Suppressor macrophage (primary cell): ENCODE measurements around the gene COL5A1.
A peak's percentile ranks its signal among the peaks of the same experiment; 100 is the strongest.

Source experiments
- DNase-seq, 4 experiments: peaks; one replicate each; pipeline ENCODE4 v3.0.0-alpha.2; 2020 to 2022

COL5A1 gene

DNA sequence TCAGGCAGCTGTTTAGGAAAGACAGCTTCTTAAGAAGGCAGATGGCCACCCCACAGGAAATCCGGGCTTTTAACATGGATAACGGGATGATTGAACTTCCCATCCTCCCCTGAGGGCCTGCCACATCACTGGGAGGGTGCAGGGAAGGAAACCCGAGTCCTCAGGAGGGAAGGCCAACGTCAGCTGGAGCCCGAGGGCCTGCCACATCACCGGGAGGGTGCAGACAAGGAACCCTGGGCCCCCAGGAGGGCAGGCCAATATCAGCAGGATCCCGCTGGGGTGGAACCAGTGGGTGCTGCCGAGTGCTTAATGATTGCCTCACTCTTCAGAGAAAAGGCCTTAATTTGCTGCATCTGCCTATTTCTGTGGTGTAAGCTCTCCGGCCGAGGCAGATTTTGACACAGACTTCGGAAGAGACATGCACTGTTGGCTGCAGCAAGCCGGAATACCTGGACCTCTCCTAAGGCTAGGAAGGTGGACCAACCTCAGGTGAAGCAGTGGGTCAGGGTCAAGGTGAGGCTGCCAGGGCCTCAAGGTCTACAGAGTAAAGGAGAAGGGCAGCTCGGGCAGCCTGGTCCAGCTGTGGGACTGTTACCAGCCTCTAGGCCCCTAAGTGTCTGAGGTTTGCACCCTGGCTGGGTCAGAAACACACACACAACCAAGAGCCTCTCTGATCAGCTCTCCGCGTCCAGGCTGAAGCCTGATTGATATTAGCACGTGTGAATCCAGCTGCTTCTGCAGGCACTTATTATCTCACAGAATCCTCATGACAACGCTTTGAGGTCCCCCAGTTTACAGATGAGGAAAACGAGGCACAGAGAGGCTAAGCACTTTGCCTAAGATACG lies 14.8 kb upstream of the COL5A1 start:
- no peak for DNase-seq

DNA sequence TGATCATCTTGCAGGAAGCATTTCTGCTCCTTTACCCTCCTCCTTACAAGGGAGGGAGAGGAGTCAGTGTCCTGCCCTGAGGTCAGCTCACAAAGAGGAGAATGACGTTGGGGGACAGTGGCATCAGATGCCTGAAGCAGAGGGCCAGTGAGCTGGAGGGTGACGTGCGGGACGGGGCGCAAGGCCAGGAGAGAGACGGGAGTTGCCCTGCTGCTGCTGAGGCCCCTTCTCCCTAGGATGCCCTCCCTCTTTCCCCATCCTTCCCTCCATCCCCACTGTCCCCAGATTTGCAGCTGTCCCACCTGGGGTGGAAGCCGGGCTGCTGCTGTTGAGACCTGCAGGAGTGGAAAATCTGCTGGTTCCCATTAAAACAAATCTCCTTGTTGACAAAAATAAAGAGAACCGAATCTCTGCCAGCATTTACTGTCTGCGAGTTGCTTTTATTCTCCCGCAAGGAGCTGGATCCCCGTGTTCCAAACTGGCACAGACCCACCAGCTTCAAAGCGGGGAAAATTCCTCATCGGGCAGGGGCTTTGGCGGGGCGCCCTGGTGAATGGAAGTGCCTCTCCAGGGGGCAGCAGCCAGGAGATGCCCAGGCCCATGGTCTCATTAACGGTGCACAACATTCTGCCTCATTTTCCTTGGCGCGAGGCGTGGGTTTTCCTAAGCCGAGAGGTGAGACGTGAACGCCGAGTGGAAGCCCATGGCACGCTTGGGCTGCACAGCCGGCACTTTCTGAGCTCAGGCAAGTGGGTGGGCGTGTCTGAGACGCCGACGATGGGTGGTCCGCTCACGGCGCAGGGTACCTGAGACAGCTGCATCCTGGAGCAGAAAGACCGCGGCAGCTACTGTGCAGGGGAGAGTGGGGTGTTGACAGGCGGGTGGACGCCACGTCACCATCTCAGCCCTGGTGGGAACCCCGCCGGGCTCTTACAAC lies 13.9 kb upstream of the COL5A1 start:
- DNase-seq = no peak

DNA sequence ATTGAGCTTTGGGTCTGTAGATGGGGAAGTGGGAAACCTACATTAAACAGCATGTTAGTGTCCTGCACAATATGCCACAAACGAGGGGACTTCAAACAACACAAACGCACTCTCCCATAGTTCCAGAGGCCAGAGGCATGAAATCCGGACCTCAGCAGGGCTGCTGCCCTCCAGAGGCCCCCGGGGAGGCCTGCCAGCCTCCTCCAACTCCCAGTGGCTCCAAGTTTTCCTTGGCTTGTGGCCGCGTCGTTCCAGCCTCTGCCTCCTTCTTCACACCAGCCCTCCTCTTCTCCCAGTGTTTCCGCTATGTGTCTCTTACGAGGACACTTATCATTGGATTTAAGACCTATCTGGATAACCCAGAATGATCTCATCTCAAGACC lies 13.3 kb upstream of the COL5A1 start:
- DNase-seq = peak in 1 of 4 experiments; percentile 16

DNA sequence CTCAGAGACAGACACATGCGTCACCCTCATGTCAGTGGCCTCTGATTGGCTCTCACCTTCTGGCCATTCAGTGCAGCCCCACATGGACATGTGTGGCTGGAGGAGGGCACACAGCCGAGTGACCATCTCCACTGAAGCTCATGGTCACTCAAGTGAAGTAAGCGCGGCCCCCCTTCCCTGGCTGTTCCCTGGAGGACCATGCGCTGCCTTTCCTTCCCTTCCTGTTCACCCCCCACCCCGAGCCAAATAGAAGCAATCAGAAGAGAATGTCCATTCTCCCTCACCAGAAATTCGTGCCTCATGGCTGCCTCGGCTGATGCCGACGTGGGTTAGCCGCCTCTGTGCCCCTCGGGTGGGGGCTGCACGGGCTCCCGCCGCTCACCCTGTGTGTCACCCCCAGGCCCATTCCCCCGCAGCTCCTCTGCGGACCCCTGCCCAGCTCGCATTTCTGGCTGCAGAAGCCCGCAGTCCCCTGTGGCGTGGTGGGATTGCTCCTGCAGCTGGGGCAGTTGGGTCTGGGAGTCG lies 12.5 kb upstream of the COL5A1 start:
- no peak for DNase-seq

DNA sequence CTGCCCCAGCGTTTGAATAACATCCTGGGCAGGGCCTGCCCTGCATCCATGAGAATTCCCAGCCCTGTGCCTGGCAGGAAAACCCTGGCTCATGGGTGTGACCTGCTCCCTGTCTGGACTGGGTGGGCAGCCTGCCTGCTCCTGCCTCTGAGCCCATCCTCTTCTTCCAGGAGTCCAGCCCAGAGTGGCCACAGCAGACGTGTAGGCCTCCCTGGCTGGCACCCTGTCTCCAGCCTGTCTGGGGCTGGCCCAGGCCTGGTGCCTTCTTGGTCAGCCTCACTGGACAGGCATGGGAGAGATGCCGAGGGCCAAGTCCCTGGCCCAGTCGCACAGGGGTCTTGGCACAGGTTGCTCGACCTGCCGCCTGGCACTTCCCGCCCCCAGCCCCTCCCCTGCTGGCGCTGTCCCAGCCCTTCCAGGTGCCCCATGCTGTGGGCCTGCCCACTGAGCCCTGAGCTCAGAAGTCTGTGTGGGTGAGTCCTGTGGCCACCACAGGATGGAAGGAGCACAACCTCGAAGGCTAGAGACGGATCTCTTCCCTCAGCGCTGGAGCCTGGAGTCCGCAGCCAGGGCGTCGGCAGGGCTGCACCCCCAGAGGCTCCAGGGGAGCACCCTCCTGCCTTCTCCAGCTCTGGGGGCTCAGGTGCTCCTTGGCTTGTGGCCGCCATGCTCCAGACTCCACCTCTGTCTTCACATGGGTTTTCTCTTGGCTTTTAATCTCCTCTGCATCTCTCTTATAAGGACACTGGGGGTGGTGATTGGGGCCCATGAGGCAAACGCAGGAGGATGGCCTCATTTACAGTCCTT lies 11.8 kb upstream of the COL5A1 start:
- no peak for DNase-seq

DNA sequence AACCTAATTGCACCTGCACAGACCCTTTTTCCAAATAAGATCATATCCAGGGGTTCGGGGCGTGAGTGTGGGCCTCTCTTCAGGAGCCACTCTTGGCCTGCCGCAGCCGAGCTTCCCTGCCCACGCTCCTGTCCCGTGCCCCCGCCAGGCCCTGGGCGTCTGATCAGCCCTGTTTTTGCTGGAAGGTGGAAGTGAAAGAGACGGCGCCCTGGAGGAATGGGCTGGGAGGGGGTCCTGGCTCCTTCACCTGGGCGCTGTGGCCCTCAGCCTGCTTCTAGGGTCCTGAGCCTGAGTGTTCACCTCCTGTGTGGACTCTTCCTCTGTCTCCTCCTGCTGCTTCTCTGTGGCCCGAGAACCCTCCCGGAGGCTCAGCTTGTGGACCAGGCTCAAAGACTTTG lies 11.2 kb upstream of the COL5A1 start:
- DNase-seq = no peak

DNA sequence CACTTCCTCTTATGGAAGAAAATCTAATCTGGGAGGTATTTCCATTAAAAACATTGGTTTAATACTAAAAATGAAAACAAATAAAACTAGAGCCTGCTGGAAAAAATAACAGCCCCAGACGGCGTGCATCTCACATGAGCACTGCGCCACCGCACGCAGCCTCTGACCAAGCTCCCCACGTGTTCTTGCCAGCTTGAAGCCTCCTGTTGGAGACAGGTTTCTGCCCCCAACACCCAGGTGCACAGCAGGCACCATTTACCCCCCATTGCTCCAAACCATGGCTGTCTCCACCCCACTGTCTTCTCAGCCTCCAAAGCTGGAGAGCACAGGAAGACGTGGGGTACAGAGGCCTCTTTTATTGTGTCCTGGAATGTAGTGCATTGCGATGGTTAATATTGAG lies 10.7 kb upstream of the COL5A1 start:
- no peak for DNase-seq

DNA sequence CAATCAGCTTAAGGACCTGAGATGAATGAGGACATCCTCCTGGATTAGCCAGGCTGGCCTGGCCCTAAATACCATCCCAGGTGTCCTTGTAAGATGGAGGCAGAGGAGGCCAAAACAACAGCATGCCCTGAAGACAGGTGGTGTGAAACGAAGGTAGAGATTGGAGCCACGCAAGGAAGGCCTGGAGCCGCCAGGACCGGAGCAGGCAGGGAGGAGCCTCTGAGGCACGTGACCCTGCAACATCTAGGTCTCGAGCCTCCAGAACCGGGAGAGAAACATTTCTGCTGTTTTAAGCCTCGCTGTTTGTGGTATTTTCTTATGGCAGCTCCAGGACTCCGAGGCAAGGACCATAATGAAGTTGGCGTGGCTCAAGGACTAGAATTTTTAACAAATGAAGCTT lies 9.7 kb upstream of the COL5A1 start:
- no peak for DNase-seq

DNA sequence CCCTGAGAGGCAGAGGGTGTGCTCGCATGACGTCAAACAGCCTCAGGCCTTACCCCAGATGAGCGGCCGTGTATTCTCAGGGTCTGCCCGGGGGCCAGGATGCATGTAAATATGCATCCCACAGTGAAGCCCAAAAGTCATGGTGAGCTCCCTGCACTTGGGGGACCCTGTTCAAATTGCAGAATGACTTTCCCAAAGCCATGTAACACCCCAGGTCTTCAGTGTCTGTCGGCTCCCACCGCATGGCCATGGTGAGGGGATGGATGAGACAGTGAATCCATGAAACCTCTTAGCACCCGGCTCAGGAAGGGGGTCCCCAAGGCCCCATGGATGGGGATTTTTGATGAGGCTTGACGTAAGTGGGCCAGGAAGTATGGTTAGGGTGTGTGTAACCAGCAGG lies 9.3 kb upstream of the COL5A1 start:
- DNase-seq = no peak

DNA sequence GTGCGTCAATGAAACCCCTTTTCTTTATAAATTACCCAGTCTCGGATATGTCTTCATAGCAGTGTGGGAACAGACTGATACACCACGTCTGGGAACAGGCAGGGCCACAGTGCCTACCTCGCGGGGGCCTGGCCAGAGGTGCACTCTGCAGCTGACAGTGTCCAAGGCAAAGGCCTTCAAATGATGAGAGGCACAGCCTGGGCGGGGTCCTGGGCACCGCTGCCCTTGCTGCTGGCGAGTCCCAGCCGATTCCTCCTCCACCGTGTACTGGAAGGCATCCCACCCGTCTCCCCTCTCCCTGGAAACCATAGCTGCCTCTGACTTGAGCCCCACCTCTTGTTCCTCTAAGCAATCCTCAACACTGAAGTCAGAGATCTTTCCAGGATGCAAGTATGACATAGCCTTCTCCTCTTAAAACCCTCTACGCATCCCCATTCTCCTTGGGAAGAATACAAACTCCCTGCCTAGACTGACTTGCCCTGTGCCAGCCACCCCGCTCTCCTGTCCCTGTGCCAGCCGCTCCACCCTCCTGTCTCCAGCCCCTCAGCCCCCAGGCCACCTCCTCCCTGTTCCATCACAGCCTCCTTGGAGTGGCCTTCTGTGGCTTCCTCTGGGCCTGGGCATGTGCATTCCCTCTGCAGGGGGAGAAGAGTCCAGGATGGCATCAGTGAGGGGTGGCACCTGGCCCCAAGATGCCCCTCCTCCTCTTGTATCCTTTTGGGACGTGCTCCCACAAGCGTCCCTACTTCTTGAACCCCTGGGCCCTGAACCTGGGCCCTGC lies 8.1 kb upstream of the COL5A1 start:
- no peak for DNase-seq

DNA sequence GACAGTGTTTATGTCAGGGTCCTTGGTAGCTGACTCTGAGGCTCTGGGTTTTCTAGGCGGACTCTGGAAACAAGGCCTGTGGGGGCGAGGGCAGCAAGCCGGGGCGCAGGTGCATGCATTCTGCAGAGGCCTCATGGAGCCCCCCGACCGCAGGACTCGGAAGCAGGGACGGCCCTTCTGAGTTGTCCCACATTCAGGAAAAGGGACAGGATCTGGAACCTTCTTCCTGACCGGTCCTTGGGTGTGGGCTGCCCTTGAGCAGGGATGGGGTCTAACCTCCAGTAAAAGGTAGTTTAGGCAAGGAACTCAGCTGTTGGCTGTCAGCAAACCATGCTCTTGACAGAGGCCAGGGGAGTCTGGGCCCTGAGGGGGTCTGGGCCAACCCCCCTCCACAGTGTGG lies 7.4 kb upstream of the COL5A1 start:
- no peak for DNase-seq

DNA sequence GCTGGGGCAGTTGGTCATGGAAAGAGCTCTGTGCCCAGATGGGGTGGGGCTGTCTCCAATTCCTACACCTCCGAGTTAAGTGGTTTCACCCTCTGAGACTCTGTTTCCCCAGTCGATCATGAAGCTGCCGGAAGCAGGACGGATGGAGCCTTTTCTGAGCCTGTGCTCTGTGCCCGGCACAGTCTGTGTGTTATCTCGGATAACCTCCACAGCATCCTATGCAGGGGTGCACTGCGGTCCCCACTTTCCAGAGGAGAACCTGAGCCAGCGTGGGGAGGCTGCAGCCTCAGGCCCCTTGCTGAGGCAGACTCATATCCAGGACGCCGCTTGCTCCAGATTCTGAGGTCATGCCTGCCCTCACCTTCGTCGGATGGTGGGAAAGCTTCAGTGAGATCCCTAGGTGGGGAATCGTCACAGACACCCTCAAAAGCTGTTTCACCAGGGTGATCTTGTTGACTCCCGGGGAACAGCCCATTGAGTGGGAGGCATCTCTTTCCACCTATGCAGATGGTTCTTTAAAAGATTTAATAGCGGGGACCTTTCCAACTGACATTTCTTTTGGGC lies 6.9 kb upstream of the COL5A1 start:
- no peak for DNase-seq

DNA sequence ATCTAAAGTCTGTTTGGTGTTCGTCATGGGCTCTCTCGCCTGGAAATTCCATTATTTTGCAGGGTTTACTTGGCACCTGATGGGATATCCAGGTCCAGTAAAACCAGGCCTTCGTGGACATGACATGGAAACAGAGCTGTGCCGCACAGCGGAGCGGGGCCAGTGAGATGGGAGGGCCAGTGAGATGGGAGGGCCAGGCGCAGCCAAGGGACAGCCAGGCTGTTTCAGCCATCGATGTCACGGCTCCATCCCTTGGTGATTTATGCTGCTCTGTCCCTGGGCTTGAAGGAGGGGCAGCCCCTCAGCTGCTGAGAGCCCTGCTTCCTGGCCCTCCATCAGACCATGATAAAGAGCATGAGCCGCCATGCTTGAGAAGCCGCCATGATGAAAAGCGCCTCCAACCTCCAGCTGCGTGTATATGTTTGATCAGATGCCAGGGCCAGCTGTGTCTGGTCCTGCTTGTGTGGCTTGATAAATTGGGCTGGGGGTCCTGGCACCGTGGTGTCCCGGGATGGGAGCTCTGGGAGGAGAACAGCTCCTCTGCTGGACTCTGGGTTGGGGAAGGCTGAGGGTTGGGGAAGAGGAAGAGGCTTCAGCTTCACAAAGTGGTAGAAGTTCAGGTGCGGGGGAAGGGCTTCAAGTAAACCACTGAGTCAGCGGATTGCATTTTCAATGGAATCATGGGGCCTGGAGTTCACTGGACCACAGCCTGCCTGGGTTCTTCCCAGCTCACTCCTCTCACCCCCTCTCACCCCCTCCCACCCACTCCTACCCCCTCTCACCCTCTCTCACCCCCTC lies 6.1 kb upstream of the COL5A1 start:
- DNase-seq = no peak

DNA sequence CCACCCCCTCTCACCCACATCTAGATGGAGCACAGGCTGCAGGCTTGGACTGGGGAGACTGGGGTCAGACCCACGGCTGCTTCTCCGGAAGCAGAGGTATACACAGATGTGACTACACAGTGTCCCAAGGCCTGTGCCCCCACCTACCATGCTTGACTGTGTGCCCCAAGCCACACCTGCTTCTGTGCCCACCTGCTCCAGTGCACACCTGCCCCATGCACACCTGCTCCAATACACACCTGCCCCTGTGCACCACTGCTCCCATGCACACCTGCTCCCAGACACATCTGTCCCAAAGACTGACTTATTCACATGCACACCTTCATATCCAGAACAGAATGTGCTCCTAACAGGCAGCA lies 5.5 kb upstream of the COL5A1 start:
- no peak for DNase-seq

DNA sequence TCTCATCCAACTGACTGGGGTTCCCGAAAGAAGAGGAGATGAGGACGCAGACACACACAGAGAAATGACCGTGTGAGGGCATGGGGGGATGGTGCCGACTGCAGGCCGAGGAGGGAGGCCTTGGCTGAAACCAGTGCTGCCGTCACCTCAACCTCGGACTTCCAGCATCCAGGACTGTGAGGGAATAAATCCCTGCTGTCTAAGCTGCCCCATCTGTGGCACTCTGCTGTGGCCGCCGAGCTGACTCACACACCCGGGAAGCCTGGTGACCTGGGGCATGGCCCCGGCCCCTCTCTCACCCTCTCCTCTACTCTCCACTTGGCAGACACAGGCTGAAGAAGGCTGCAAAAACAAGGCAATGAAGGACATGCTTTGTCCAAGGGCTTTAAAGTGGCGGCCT lies 4.4 kb upstream of the COL5A1 start:
- no peak for DNase-seq

DNA sequence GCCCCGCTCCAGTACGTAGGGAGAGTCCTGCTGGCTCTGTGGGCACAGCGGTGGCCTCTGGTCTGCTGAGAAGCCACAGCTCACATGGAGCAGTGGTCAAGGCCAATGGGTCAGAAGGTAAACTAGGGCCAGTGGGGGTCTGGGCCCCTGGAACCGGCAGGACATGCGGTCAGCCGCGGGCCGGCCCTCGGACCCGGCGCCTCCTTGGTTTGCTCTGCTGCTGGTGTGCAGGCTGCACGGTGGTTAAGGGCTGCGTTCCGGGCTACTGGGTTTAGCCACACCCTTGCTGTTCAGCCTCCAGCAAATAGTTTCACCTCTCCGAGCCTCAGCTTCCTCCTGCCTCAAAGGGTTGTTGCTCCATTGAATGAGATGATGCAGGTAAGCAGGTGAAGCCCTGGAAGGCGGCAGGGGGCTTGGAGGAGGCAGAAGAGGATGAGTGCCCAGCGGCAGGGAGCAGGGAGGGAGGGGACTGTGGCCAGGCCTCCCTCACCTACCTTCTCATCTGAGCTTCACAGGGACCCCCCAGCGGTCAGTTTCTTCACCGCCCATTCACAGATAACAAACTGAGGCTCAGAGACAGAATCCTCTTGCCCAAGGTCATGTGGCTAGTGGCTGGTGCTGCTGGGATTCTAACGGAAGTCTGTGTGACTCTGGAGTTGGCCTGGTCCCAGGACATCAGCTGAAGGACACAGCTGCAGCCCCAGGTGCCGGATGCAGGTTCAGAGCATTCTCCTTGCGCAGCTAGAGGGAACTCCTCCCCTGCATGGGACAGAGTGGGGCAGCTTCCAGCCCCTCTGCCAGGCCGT lies 3.7 kb upstream of the COL5A1 start:
- no peak for DNase-seq

DNA sequence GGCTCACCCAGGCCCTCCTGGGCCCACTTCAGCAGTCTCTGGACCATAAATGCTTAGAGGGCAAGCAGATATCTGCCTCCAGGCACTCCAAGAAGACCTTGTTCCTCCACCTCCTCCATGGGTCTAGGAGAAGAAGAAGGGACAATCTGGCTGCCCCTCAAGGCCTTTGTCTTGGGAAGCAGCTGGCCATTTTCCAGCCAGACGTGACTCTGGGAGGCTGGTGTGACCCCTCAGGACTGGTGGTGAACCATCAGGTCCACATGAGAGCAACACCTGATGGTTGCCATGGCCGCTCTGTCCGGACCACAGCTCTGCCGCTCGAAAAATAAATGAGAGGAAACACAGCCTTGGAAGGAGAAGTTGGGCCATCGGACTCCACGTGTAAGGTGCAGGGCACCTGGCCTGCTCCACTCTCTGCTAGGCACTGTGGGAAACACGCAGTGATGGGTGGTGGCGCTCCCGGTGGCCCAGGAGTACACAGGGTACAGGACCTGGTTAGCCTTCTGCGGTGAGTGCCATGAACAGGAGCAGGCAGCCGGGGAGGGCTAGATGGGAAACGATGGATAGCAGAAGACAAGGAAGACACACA lies 3.0 kb upstream of the COL5A1 start:
- no peak for DNase-seq

DNA sequence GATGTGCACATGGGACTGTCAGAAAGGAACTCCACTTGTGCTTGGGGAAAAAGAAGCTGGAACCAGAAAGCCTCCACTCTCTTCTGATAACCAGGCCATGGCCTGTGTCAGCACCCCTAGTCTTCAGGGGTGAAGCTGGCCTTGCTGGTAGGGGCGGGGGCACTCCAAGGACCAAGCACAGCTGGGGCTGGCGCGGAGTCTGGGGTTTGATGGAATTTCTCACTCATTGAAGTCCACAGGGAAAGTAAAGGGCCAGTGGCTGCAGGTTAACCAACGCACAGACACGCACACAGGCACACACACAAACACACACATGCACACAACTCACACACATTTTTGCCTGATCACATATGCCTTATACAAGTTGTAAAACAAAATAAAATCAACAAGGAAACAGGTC lies 1.6 kb upstream of the COL5A1 start:
- DNase-seq = no peak

DNA sequence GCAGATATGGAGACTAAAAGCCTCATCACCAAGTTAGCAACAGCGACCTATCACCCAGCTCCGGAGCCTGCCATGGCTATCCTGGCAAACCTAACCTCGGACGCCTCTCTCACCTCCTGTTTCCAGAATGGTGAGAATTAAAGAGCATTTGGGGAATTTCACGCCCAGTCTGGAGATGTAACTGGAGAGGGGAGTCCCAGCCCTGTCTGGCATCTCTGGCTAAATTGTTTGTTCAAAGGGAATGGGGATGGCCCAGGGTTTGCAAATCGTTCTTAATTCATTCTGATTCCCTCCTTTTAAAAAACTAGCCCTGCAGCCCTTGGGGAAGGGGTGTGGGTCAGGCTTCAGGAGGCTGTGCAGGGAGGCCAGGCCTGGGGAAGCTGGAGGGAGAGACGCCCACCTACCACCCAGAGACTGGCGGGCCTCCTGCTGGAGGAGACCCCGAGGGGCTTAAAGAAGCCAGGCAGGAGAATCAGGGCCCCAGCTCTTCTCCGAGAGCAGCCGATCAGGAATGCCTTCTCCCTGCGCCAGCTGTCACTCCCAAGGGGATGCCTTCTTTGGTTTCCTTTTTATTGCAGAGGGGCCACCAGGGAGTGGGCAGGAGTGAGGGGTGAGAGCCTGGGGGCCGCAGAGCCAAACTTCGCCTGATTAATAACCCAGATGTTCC lies 964 bp upstream of the COL5A1 start:
- DNase-seq = no peak
